Stimulated activated naive CD8-positive, alpha-beta T cell treated with anti-CD3 and anti-CD28 coated beads, Interleukin-15, Interleukin-2, amounts not matched to agents 100 ng/mL and 50 ng/mL, for 24 hours (primary cell): ENCODE measurements around the gene MRPL27.
A peak's percentile ranks its signal among the peaks of the same experiment; 100 is the strongest.

ENCODE experiments used
- H3K27ac Mint-ChIP-seq: one replicate; pipeline ENCODE4 v1.8.0; 2021; ENCODE audit warnings: mild to moderate bottlenecking, mixed read lengths
- H3K27me3 Mint-ChIP-seq: one replicate; pipeline ENCODE4 v1.8.0; 2021; ENCODE audit warnings: mixed read lengths
- H3K36me3 Mint-ChIP-seq: one replicate; pipeline ENCODE4 v1.8.0; 2021; ENCODE audit warnings: low read depth, mixed read lengths
- H3K4me1 Mint-ChIP-seq: one replicate; pipeline ENCODE4 v1.8.0; 2021; ENCODE audit warnings: low read depth, mixed read lengths
- H3K4me3 Mint-ChIP-seq: one replicate; pipeline ENCODE4 v1.8.0; 2021; ENCODE audit warnings: mild to moderate bottlenecking, mixed read lengths
- H3K9me3 Mint-ChIP-seq: one replicate; pipeline ENCODE4 v1.8.0; 2021; ENCODE audit warnings: mixed read lengths

MRPL27 gene

DNA sequence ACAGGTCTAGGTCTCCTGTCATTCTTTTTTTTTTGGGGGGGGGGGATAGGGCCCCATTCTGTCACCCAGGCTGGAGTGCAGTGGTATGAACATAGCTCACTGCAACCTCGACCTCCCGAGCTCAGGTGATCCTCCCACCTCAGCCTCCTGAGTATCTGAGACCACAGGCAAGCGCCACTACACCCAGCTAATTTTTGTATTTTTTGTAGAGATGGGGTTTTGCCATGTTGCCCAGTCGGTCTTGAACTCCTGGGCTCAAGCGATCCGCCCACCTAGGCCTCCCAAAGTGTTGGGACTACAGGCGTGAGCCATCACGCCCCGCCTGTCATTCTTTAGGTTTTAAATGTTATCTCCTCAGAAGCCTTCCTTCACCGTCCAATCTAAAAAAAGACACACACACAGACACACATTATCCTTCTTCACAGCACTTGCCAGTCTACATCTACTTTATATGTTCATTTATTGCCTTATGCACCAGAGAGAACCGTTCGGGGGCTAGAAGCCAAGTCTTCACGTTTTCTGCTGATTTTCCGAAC is 694 bp downstream of the MRPL27 start:
- Mint-ChIP-seq H3K4me1 (peaks cover 32% of the 10 kb centered on the region), H3K27me3 (no peaks in the 10 kb centered on the region), H3K27ac (peak overlapping the region; percentile 100), H3K36me3 (peaks cover 70% of the 10 kb centered on the region), H3K4me3 (peak overlapping the region; percentile 99), H3K9me3 (no peaks in the 10 kb centered on the region)

DNA sequence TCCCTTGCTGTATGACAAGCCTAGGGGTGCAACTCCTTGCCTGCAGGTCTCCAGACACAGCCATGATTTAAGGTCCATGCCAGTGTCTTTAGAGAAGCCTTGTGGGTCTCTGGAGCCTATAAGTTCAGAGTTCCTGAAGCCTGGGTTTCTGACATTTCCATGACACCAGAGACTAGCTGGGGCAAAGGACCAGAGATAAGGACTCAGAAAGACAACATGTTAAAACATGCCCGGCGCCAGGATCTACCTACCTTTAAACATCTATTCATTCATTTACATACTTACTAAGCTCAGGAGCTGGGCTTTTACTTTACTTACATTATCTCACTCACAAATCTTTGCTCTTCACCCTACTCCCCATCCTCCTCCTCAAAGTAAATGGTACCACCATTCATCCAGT is 1.5 kb downstream of the MRPL27 start:
- Mint-ChIP-seq H3K4me1 (peaks cover 32% of the 10 kb centered on the region), H3K36me3 (peaks cover 70% of the 10 kb centered on the region), H3K9me3 (no peaks in the 10 kb centered on the region), H3K4me3 (peak overlapping the region; percentile 99), H3K27me3 (no peaks in the 10 kb centered on the region), H3K27ac (peak overlapping the region; percentile 100)

GRCh38 chr17:50370052-50370451 is 2.9 kb downstream of the MRPL27 start:
- Mint-ChIP-seq H3K27ac (no peak overlapping the region), H3K4me3 (no peak overlapping the region), H3K9me3 (no peaks in the 10 kb centered on the region), H3K27me3 (no peaks in the 10 kb centered on the region), H3K36me3 (peaks cover 63% of the 10 kb centered on the region), H3K4me1 (peaks cover 32% of the 10 kb centered on the region)

- Mint-ChIP-seq H3K9me3 (no peaks in the 10 kb centered on the region), H3K27ac (no peak overlapping the region), H3K27me3 (no peaks in the 10 kb centered on the region), H3K36me3 (peaks cover 48% of the 10 kb centered on the region), H3K4me1 (peaks cover 18% of the 10 kb centered on the region), H3K4me3 (no peak overlapping the region)
Observed at GRCh38 chr17:50367401-50367800, 5.6 kb downstream of the MRPL27 start.

DNA sequence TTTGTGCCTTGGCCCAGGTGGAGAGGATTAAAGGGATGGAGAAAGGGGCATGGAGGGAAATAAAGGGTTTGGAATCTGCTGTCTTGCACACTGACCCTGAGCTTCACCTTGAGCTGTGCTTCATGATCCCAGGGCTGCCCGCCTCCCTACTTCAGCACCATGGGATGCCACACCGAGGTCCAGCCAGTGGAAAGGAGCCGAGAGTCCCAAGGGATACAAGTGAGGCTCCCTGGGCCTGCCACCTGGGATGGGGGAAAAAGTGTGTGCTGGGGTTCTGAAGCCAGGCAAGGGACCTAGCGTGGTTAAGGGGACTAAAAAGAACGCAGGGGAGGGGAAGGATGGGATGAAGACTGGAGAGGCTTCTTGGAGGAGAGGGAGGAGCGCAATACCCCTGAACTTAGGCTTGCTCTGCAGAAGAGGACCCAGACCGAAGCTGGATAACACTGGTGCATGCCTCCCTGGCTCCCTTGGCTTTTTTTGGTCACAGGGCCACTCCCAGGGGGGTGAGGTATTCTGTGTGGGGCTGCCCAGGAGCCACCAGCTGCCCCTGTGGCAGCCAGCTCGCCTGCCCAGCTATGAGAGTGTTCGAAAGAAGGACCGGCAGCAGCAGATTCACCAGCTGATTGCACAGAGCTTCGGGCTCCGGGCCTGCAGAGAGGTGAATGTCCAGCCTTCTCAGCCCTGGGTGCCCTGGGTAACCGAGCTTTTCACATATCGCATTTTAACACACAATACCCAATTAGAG is 7.2 kb downstream of the MRPL27 start:
- Mint-ChIP-seq H3K4me1 (peaks cover 13% of the 10 kb centered on the region), H3K27me3 (no peaks in the 10 kb centered on the region), H3K4me3 (no peak overlapping the region), H3K9me3 (no peaks in the 10 kb centered on the region), H3K36me3 (peaks cover 38% of the 10 kb centered on the region), H3K27ac (no peak overlapping the region)

- Mint-ChIP-seq H3K4me1 (peaks cover 8% of the 10 kb centered on the region), H3K27ac (no peak overlapping the region), H3K36me3 (peaks cover 34% of the 10 kb centered on the region), H3K9me3 (no peaks in the 10 kb centered on the region), H3K27me3 (no peaks in the 10 kb centered on the region), H3K4me3 (no peak overlapping the region)
Observed at GRCh38 chr17:50365165-50365564, 7.8 kb downstream of the MRPL27 start.

- H3K4me1 Mint-ChIP-seq: peaks cover 8% of the 10 kb centered on the region
- no peak overlapping the region for H3K27ac Mint-ChIP-seq
- H3K9me3 Mint-ChIP-seq: no peaks in the 10 kb centered on the region
- H3K36me3 Mint-ChIP-seq: peaks cover 29% of the 10 kb centered on the region
- no peaks in the 10 kb centered on the region for H3K27me3 Mint-ChIP-seq
- H3K4me3 Mint-ChIP-seq: no peak overlapping the region
Observed at GRCh38 chr17:50364715-50365114, 8.3 kb downstream of the MRPL27 start.

GRCh38 chr17:50364061-50364458 is 8.9 kb downstream of the MRPL27 start:
- Mint-ChIP-seq H3K4me1 (peaks cover 11% of the 10 kb centered on the region), H3K4me3 (no peak overlapping the region), H3K27ac (no peak overlapping the region), H3K27me3 (no peaks in the 10 kb centered on the region), H3K9me3 (no peaks in the 10 kb centered on the region), H3K36me3 (peaks cover 26% of the 10 kb centered on the region)

- peaks cover 25% of the 10 kb centered on the region for H3K36me3 Mint-ChIP-seq
- H3K9me3 Mint-ChIP-seq: no peaks in the 10 kb centered on the region
- no peak overlapping the region for H3K27ac Mint-ChIP-seq
- peaks cover 13% of the 10 kb centered on the region for H3K4me1 Mint-ChIP-seq
- H3K4me3 Mint-ChIP-seq: no peak overlapping the region
- H3K27me3 Mint-ChIP-seq: no peaks in the 10 kb centered on the region
Observed at GRCh38 chr17:50363217-50364060, 9.5 kb downstream of the MRPL27 start.

DNA sequence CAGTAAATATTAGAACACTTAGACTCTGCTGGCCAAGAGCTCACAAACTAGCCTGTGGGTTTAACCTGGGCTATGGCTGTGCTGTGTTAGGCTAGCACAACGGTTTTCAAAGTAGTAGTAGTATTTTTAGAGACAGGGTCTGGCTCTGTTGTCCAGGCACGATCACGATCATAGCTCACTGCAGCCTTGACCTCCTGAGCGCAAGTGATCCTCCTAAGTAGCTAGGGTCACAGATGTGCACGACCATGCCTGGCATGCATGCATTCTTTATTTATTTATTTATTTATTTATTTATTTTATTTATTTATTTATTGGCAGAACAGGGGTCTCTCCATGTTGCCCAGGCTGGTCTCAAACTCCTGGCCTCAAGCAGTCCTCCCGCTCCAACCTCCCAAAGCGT is 10.3 kb downstream of the MRPL27 start:
- H3K27ac Mint-ChIP-seq: no peak overlapping the region
- H3K27me3 Mint-ChIP-seq: no peaks in the 10 kb centered on the region
- peaks cover 13% of the 10 kb centered on the region for H3K4me1 Mint-ChIP-seq
- H3K9me3 Mint-ChIP-seq: no peaks in the 10 kb centered on the region
- H3K4me3 Mint-ChIP-seq: no peak overlapping the region
- H3K36me3 Mint-ChIP-seq: peaks cover 17% of the 10 kb centered on the region

DNA sequence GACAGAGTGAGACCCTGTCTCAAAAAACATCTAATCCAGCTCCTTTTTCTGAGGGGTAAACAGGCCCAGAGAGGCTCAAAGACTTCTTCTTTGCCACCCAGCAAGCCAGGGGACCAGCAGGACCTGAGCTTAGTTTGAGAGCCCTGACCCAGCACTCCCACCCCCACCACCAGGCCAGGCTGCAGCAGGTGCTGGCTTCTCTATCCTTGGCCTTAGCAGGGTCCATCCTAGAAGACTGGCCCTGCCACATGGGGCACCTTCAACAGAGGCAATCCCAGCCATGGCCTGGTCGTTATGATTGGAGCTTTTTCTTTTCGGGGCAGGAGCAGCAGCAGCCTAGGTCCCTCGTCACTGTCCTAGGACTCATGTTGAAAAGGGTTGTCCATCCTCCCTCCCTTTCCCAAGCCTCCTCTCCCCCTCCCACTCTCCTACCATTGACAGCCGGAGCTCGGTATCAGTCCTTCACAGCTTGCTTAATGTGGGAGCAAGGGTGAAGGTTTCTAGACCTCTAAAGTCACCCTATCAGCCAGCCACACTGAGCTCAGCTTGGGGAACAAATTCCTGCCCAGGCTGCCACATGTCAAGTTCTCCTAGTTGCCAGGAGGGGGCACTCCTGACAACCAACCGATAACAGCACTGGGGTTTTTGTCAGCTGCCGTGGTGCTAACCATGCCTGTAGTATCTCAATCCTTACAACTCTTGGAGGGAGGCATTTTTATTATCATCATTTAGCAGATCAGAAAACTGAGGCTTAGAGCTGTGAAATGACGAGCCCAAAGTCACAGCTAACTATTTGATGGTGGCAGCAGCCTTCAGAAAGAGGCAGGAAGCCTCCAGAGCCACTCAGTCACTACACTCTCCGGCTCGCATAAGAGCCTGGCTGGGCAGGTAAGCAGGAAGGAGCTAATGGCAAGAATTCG is 11.2 kb downstream of the MRPL27 start:
- H3K27ac Mint-ChIP-seq: peak overlapping the region; percentile 3
- H3K9me3 Mint-ChIP-seq: no peaks in the 10 kb centered on the region
- H3K4me3 Mint-ChIP-seq: no peak overlapping the region
- peaks cover 13% of the 10 kb centered on the region for H3K4me1 Mint-ChIP-seq
- no peaks in the 10 kb centered on the region for H3K27me3 Mint-ChIP-seq
- peaks cover 15% of the 10 kb centered on the region for H3K36me3 Mint-ChIP-seq

DNA sequence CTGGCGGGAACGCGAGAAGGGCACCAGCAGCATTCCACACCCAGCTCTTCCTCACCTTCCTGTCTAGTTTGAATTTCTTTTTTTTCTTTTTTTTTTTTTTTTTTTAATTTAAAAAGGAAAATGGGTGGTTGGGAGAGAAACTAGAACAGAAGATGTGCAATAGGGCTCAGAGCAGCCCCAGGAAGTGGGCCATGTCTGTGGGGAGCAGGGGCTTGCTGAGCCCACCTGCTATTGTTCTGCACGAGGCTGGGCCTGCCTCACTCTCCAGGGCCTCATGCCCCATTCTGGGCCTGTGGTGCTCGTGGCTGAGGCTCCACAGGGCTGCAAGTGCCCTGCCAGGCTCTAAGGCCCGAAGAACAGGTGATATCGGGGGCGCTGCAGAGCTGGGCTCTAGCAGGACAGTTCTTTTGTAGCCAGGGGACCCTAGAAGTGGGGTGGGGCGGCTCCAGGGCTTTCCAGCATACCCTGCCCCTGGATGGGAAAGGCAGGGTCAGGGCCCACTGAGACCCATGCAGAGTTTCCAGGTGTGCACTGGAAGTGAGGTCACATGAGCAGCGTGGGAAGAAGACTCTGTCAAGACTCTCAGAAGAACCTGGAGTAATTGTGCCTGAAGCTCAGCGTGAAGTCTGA is 12.4 kb downstream of the MRPL27 start:
- H3K4me3 Mint-ChIP-seq: no peak overlapping the region
- peaks cover 13% of the 10 kb centered on the region for H3K4me1 Mint-ChIP-seq
- peak overlapping the region; percentile 55 for H3K27ac Mint-ChIP-seq
- peaks cover 16% of the 10 kb centered on the region for H3K36me3 Mint-ChIP-seq
- H3K27me3 Mint-ChIP-seq: no peaks in the 10 kb centered on the region
- H3K9me3 Mint-ChIP-seq: no peaks in the 10 kb centered on the region

DNA sequence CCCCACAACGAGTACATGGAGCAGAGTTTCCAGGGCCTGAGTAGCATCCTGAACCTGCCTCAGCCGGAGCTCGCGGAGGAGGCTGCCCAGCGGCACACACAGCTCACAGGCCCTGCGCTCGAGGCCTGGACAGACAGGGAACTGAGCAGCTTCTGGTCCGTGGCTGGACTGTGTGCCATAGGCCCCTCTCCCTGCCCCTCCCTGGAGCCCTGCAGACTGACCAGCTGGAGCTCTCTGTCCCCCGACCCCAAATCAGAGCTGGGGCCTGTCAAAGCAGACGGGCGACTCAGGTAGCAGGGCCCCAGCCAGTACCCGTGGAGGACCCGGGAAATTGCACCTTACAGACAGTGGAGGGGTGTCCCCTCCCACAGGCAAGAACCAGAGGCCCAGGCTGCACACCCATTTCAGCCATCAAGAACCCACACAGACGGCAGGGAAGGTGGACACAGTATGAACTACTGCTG is 13.0 kb downstream of the MRPL27 start:
- Mint-ChIP-seq H3K9me3 (no peaks in the 10 kb centered on the region), H3K27ac (no peak overlapping the region), H3K36me3 (peaks cover 12% of the 10 kb centered on the region), H3K27me3 (no peaks in the 10 kb centered on the region), H3K4me3 (no peak overlapping the region), H3K4me1 (peaks cover 13% of the 10 kb centered on the region)
